Measurements from ENCODE around the gene SYNE4.

GRCh38 chr19:36027696-36028095, 19.1 kb upstream of the SYNE4 start:
- TF ChIP-seq POLR2A (IDR thresholded peaks at IDR 0.05): no peak
- TF ChIP-seq CTCF (IDR thresholded peaks at IDR 0.05 in 8 of 11, conservative IDR thresholded peaks at IDR 0.05 in 3 of 11): no peak
- no peak for TF ChIP-seq POLR2AphosphoS5 (IDR thresholded peaks at IDR 0.05)
